ENCODE data around the gene PEX5L. TPM values are rescaled to one million over a fixed set of nuclear protein-coding genes. Genes with fewer than 3 reads are reported as not detected.

Gene PEX5L
- total and polyA plus RNA-seq, 2 experiments from 2014 or later: 6.3 to 7.0 TPM

DNA sequence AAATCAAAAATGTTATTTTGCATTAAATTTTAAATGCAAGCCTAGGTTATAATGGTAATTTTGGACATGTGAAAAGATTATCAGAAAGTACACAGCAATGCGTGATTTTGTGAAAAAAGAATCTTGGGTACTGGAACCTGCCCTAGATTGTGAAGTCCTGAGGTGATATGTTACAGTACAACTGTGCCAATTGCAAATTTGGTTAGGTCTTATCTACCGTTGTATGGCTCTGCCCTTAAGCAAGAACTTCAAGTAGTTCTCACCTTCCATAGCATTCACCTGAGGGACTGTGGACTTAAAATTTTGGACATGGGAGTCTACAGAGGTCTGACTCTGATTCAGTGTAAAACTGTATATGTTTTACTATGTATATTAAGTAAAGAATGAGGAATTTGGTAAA, 140.2 kb downstream of the PEX5L start:
- H3K4me3 Mint-ChIP-seq: no peak overlapping the region
- H3K36me3 ChIP-seq (ENCODE audit: insufficient read depth): no peaks in the 10 kb centered on the region
- no peak overlapping the region for H3K4me2 ChIP-seq
- ATAC-seq (no peak), DNase-seq (ENCODE audit: low spot score) (no peak)
- no peak overlapping the region for H3K4me3 ChIP-seq
- TF ChIP-seq CREB1 (CRISPR knock-in tag; IDR thresholded peaks at IDR 0.05; ENCODE audit: low read depth) (no peak), NANOG (IDR thresholded peaks at IDR 0.05; ENCODE audit: borderline replicate concordance) (no peak), ZNF331 (CRISPR knock-in tag; IDR thresholded peaks at IDR 0.05; ENCODE audit: low read depth) (no peak), CTCF (conservative IDR thresholded peaks at IDR 0.05; ENCODE audit: low read depth in 2 of 2) (no peak), ZNF114 (CRISPR knock-in tag; IDR thresholded peaks at IDR 0.05) (no peak), JUNB (IDR thresholded peaks at IDR 0.05; ENCODE audit: unreplicated experiment) (no peak), POLR2AphosphoS5 (IDR thresholded peaks at IDR 0.05; ENCODE audit: low read depth) (no peak), EZH2phosphoT487 (IDR thresholded peaks at IDR 0.05; ENCODE audit: unreplicated experiment) (no peak), EZH2 (IDR thresholded peaks at IDR 0.05; ENCODE audit: low read depth, unreplicated experiment) (no peak), STAT1 (IDR thresholded peaks at IDR 0.05; ENCODE audit: unreplicated experiment) (no peak)
- TF ChIP-seq, protein P1, sequence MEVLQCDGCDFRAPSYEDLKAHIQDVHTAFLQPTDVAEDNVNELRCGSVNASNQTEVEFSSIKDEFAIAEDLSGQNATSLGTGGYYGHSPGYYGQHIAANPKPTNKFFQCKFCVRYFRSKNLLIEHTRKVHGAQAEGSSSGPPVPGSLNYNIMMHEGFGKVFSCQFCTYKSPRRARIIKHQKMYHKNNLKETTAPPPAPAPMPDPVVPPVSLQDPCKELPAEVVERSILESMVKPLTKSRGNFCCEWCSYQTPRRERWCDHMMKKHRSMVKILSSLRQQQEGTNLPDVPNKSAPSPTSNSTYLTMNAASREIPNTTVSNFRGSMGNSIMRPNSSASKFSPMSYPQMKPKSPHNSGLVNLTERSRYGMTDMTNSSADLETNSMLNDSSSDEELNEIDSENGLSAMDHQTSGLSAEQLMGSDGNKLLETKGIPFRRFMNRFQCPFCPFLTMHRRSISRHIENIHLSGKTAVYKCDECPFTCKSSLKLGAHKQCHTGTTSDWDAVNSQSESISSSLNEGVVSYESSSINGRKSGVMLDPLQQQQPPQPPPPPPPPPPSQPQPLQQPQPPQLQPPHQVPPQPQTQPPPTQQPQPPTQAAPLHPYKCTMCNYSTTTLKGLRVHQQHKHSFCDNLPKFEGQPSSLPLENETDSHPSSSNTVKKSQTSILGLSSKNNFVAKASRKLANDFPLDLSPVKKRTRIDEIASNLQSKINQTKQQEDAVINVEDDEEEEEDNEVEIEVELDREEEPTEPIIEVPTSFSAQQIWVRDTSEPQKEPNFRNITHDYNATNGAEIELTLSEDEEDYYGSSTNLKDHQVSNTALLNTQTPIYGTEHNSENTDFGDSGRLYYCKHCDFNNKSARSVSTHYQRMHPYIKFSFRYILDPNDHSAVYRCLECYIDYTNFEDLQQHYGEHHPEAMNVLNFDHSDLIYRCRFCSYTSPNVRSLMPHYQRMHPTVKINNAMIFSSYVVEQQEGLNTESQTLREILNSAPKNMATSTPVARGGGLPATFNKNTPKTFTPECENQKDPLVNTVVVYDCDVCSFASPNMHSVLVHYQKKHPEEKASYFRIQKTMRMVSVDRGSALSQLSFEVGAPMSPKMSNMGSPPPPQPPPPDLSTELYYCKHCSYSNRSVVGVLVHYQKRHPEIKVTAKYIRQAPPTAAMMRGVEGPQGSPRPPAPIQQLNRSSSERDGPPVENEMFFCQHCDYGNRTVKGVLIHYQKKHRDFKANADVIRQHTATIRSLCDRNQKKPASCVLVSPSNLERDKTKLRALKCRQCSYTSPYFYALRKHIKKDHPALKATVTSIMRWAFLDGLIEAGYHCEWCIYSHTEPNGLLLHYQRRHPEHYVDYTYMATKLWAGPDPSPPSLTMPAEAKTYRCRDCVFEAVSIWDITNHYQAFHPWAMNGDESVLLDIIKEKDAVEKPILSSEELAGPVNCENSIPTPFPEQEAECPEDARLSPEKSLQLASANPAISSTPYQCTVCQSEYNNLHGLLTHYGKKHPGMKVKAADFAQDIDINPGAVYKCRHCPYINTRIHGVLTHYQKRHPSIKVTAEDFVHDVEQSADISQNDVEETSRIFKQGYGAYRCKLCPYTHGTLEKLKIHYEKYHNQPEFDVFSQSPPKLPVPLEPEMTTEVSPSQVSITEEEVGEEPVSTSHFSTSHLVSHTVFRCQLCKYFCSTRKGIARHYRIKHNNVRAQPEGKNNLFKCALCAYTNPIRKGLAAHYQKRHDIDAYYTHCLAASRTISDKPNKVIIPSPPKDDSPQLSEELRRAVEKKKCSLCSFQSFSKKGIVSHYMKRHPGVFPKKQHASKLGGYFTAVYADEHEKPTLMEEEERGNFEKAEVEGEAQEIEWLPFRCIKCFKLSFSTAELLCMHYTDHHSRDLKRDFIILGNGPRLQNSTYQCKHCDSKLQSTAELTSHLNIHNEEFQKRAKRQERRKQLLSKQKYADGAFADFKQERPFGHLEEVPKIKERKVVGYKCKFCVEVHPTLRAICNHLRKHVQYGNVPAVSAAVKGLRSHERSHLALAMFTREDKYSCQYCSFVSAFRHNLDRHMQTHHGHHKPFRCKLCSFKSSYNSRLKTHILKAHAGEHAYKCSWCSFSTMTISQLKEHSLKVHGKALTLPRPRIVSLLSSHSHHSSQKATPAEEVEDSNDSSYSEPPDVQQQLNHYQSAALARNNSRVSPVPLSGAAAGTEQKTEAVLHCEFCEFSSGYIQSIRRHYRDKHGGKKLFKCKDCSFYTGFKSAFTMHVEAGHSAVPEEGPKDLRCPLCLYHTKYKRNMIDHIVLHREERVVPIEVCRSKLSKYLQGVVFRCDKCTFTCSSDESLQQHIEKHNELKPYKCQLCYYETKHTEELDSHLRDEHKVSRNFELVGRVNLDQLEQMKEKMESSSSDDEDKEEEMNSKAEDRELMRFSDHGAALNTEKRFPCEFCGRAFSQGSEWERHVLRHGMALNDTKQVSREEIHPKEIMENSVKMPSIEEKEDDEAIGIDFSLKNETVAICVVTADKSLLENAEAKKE (CRISPR knock-in tag; IDR thresholded peaks at IDR 0.05): no peak
- TF ChIP-seq, protein P2, sequence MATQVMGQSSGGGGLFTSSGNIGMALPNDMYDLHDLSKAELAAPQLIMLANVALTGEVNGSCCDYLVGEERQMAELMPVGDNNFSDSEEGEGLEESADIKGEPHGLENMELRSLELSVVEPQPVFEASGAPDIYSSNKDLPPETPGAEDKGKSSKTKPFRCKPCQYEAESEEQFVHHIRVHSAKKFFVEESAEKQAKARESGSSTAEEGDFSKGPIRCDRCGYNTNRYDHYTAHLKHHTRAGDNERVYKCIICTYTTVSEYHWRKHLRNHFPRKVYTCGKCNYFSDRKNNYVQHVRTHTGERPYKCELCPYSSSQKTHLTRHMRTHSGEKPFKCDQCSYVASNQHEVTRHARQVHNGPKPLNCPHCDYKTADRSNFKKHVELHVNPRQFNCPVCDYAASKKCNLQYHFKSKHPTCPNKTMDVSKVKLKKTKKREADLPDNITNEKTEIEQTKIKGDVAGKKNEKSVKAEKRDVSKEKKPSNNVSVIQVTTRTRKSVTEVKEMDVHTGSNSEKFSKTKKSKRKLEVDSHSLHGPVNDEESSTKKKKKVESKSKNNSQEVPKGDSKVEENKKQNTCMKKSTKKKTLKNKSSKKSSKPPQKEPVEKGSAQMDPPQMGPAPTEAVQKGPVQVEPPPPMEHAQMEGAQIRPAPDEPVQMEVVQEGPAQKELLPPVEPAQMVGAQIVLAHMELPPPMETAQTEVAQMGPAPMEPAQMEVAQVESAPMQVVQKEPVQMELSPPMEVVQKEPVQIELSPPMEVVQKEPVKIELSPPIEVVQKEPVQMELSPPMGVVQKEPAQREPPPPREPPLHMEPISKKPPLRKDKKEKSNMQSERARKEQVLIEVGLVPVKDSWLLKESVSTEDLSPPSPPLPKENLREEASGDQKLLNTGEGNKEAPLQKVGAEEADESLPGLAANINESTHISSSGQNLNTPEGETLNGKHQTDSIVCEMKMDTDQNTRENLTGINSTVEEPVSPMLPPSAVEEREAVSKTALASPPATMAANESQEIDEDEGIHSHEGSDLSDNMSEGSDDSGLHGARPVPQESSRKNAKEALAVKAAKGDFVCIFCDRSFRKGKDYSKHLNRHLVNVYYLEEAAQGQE (IDR thresholded peaks at IDR 0.05; ENCODE audit: unreplicated experiment): no peak
- TF ChIP-seq, protein P3, sequence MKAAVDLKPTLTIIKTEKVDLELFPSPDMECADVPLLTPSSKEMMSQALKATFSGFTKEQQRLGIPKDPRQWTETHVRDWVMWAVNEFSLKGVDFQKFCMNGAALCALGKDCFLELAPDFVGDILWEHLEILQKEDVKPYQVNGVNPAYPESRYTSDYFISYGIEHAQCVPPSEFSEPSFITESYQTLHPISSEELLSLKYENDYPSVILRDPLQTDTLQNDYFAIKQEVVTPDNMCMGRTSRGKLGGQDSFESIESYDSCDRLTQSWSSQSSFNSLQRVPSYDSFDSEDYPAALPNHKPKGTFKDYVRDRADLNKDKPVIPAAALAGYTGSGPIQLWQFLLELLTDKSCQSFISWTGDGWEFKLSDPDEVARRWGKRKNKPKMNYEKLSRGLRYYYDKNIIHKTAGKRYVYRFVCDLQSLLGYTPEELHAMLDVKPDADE (IDR thresholded peaks at IDR 0.05): no peak
- no peaks in the 10 kb centered on the region for H3K27me3 Mint-ChIP-seq (ENCODE audit: insufficient read depth, low read depth, poor library complexity)
- H3K9me3 Mint-ChIP-seq: no peaks in the 10 kb centered on the region
- H4K20me1 ChIP-seq (replicated peaks; ENCODE audit: insufficient read depth): no peaks in the 10 kb centered on the region
- H3K9me2 ChIP-seq (ENCODE audit: insufficient read depth): no peaks in the 10 kb centered on the region
- H3K79me2 ChIP-seq (replicated peaks; ENCODE audit: insufficient read depth): no peaks in the 10 kb centered on the region
- no peak overlapping the region for H3K27ac ChIP-seq (ENCODE audit: low read depth)
- no peak overlapping the region for H3K27ac Mint-ChIP-seq
- H3K27me3 ChIP-seq (ENCODE audit: insufficient read depth): no peaks in the 10 kb centered on the region
- H3F3A ChIP-seq (replicated peaks; ENCODE audit: low read depth): no peaks in the 10 kb centered on the region
- H3K4me1 ChIP-seq (ENCODE audit: insufficient read depth): no peaks in the 10 kb centered on the region
- no peaks in the 10 kb centered on the region for H3K36me3 Mint-ChIP-seq (ENCODE audit: low read depth)
- H2AFZ ChIP-seq: no peak overlapping the region
- H3K4me1 Mint-ChIP-seq: no peaks in the 10 kb centered on the region
